ENCODE results near the gene C10orf71. TPM values are rescaled to one million over a fixed set of nuclear protein-coding genes. Genes with fewer than 3 reads are reported as not detected.

Gene C10orf71
- total and polyA plus RNA-seq, 2 experiments from 2014 or later: not detected

- Histone ChIP-seq H2AFZ (no peak overlapping the region), H3K4me1 (ENCODE audit: insufficient read depth) (no peaks in the 10 kb centered on the region), H3K36me3 (replicated peaks; ENCODE audit: insufficient read depth, low read depth) (no peaks in the 10 kb centered on the region), H3K27ac (no peak overlapping the region), H3K4me2 (no peak overlapping the region), H3K9me3 (ENCODE audit: low read depth) (no peaks in the 10 kb centered on the region), H3K27me3 (no peaks in the 10 kb centered on the region), H3K79me2 (no peaks in the 10 kb centered on the region), H4K20me1 (ENCODE audit: insufficient read depth, poor library complexity, severe bottlenecking) (no peaks in the 10 kb centered on the region), H3K9me2 (replicated peaks; ENCODE audit: insufficient read depth) (no peaks in the 10 kb centered on the region), H3K4me3 (no peak overlapping the region)
- TF ChIP-seq EZH2phosphoT487 (IDR thresholded peaks at IDR 0.05; ENCODE audit: low read depth, severe bottlenecking, unreplicated experiment) (no peak), EZH2 (IDR thresholded peaks at IDR 0.05; ENCODE audit: borderline replicate concordance) (no peak), CTCF (IDR thresholded peaks at IDR 0.05; ENCODE audit: poor library complexity) (no peak)
- WGBS (ENCODE audit: low lambda C conversion rate, missing lambda C conversion rate): 93% methylated on average over 2 of the region's 2 CpGs
- DNase-seq (ENCODE audit: low spot score): no peak
These were observed 45.5 kb upstream of the C10orf71 start for GRCh38 chr10:49253340-49253906.

GRCh38 chr10:49254150-49254549, 44.8 kb upstream of the C10orf71 start:
- no peaks in the 10 kb centered on the region for H3K4me1 ChIP-seq (ENCODE audit: insufficient read depth)
- H3K79me2 ChIP-seq: no peaks in the 10 kb centered on the region
- TF ChIP-seq CTCF (IDR thresholded peaks at IDR 0.05; ENCODE audit: poor library complexity) (no peak), EZH2phosphoT487 (IDR thresholded peaks at IDR 0.05; ENCODE audit: low read depth, severe bottlenecking, unreplicated experiment) (no peak), EZH2 (IDR thresholded peaks at IDR 0.05; ENCODE audit: borderline replicate concordance) (no peak)
- H3K4me2 ChIP-seq: no peak overlapping the region
- H3K27me3 ChIP-seq: no peaks in the 10 kb centered on the region
- H3K9me2 ChIP-seq (replicated peaks; ENCODE audit: insufficient read depth): no peaks in the 10 kb centered on the region
- no peaks in the 10 kb centered on the region for H4K20me1 ChIP-seq (ENCODE audit: insufficient read depth, poor library complexity, severe bottlenecking)
- no peak for DNase-seq (ENCODE audit: low spot score)
- H3K36me3 ChIP-seq (replicated peaks; ENCODE audit: insufficient read depth, low read depth): no peaks in the 10 kb centered on the region
- H3K27ac ChIP-seq: no peak overlapping the region
- H2AFZ ChIP-seq: no peak overlapping the region
- no peaks in the 10 kb centered on the region for H3K9me3 ChIP-seq (ENCODE audit: low read depth)
- H3K4me3 ChIP-seq: no peak overlapping the region

GRCh38 chr10:49254556-49255318, 44.2 kb upstream of the C10orf71 start:
- no peaks in the 10 kb centered on the region for H3K27me3 ChIP-seq
- H3K9me2 ChIP-seq (replicated peaks; ENCODE audit: insufficient read depth): no peaks in the 10 kb centered on the region
- no peaks in the 10 kb centered on the region for H3K4me1 ChIP-seq (ENCODE audit: insufficient read depth)
- no peak overlapping the region for H3K4me2 ChIP-seq
- no peaks in the 10 kb centered on the region for H4K20me1 ChIP-seq (ENCODE audit: insufficient read depth, poor library complexity, severe bottlenecking)
- WGBS (ENCODE audit: low lambda C conversion rate, missing lambda C conversion rate): 57% methylated on average over 14 of the region's 14 CpGs
- TF ChIP-seq EZH2phosphoT487 (IDR thresholded peaks at IDR 0.05; ENCODE audit: low read depth, severe bottlenecking, unreplicated experiment) (no peak), CTCF (IDR thresholded peaks at IDR 0.05; ENCODE audit: poor library complexity) (no peak), EZH2 (IDR thresholded peaks at IDR 0.05; ENCODE audit: borderline replicate concordance) (no peak)
- H3K4me3 ChIP-seq: no peak overlapping the region
- H3K27ac ChIP-seq: no peak overlapping the region
- H3K79me2 ChIP-seq: no peaks in the 10 kb centered on the region
- H3K9me3 ChIP-seq (ENCODE audit: low read depth): no peaks in the 10 kb centered on the region
- H3K36me3 ChIP-seq (replicated peaks; ENCODE audit: insufficient read depth, low read depth): no peaks in the 10 kb centered on the region
- no peak overlapping the region for H2AFZ ChIP-seq
- no peak for DNase-seq (ENCODE audit: low spot score)
